Measurements from ENCODE around the gene CCDC88C. TPM values are rescaled to one million over a fixed set of nuclear protein-coding genes. Genes with fewer than 3 reads are reported as not detected.
"Not testable (repeated sequence)": the region's sequence is repeated elsewhere in the genome, so short reads cannot be mapped to it uniquely, and the experiment has no call there.

Gene CCDC88C
- total and polyA plus RNA-seq, 2 donors = 25.6 to 47.4 TPM

GRCh38 chr14:91228112-91229004 is 189.3 kb downstream of the CCDC88C start:
- Histone ChIP-seq H3K27ac (ENCODE audit: low read depth in 1 of 2, low read length in 1 of 2) (peak overlapping the region in 1 of 2 donors; percentile 12), H3K4me3 (ENCODE audit: low read length in 2 of 2) (no peak overlapping the region), H3K9me3 (ENCODE audit: control insufficient read depth in 2 of 2, insufficient read depth in 1 of 2, low read length in 1 of 2) (no peaks in the 10 kb centered on the region), H3K36me3 (ENCODE audit: control insufficient read depth in 2 of 2, insufficient read depth in 2 of 2, low read length in 1 of 2) (peaks cover 4 to 7% of the 10 kb centered on the region in 2 donors), H3K27me3 (ENCODE audit: control insufficient read depth in 2 of 2, insufficient read depth in 1 of 2, low read length in 1 of 2) (no peaks in the 10 kb centered on the region), H3K4me1 (ENCODE audit: control insufficient read depth in 2 of 2, insufficient read depth in 2 of 2, low read length in 2 of 2) (peaks cover 31 to 54% of the 10 kb centered on the region in 2 donors)
- DNase-seq (ENCODE audit: low read depth in 6 of 9, low spot score in 9 of 9) = peak in 1 of 9 donors; percentile 32
- 90% methylated on average over 14 of the region's 14 CpGs for WGBS

- 77% methylated on average over 7 of the region's 7 CpGs for WGBS
- no peak for DNase-seq (ENCODE audit: low read depth in 6 of 9, low spot score in 9 of 9)
- Histone ChIP-seq H3K36me3 (ENCODE audit: control insufficient read depth in 2 of 2, insufficient read depth in 2 of 2, low read length in 1 of 2) (peaks cover 4 to 7% of the 10 kb centered on the region in 2 donors), H3K9me3 (ENCODE audit: control insufficient read depth in 2 of 2, insufficient read depth in 1 of 2, low read length in 1 of 2) (no peaks in the 10 kb centered on the region), H3K27me3 (ENCODE audit: control insufficient read depth in 2 of 2, insufficient read depth in 1 of 2, low read length in 1 of 2) (no peaks in the 10 kb centered on the region), H3K4me1 (ENCODE audit: control insufficient read depth in 2 of 2, insufficient read depth in 2 of 2, low read length in 2 of 2) (peaks cover 31 to 53% of the 10 kb centered on the region in 2 donors), H3K27ac (ENCODE audit: low read depth in 1 of 2, low read length in 1 of 2) (peak overlapping the region in 1 of 2 donors; percentile 11), H3K4me3 (ENCODE audit: low read length in 2 of 2) (no peak overlapping the region)
These were observed 190.4 kb downstream of the CCDC88C start for GRCh38 chr14:91227183-91227628.

GRCh38 chr14:91226360-91226759 is 191.3 kb downstream of the CCDC88C start:
- not testable (repeated sequence) for H3K27ac ChIP-seq (ENCODE audit: low read depth in 1 of 2, low read length in 1 of 2); H3K27me3 ChIP-seq (ENCODE audit: control insufficient read depth in 2 of 2, insufficient read depth in 1 of 2, low read length in 1 of 2); H3K4me3 ChIP-seq (ENCODE audit: low read length in 2 of 2); H3K9me3 ChIP-seq (ENCODE audit: control insufficient read depth in 2 of 2, insufficient read depth in 1 of 2, low read length in 1 of 2); DNase-seq (ENCODE audit: low read depth in 6 of 9, low spot score in 9 of 9); H3K36me3 ChIP-seq (ENCODE audit: control insufficient read depth in 2 of 2, insufficient read depth in 2 of 2, low read length in 1 of 2)
- peaks cover 31 to 44% of the 10 kb centered on the region in 2 donors for H3K4me1 ChIP-seq (ENCODE audit: control insufficient read depth in 2 of 2, insufficient read depth in 2 of 2, low read length in 2 of 2)
- WGBS = 91% methylated on average over 4 of the region's 4 CpGs

GRCh38 chr14:91225025-91225424 is 192.6 kb downstream of the CCDC88C start:
- DNase-seq (ENCODE audit: low read depth in 6 of 9, low spot score in 9 of 9) = no peak
- peaks cover 22 to 36% of the 10 kb centered on the region in 2 donors for H3K4me1 ChIP-seq (ENCODE audit: control insufficient read depth in 2 of 2, insufficient read depth in 2 of 2, low read length in 2 of 2)
- H3K36me3 ChIP-seq (ENCODE audit: control insufficient read depth in 2 of 2, insufficient read depth in 2 of 2, low read length in 1 of 2) = peaks cover 4 to 15% of the 10 kb centered on the region in 2 donors
- H3K9me3 ChIP-seq (ENCODE audit: control insufficient read depth in 2 of 2, insufficient read depth in 1 of 2, low read length in 1 of 2) = no peaks in the 10 kb centered on the region
- H3K4me3 ChIP-seq (ENCODE audit: low read length in 2 of 2) = no peak overlapping the region
- no peak overlapping the region for H3K27ac ChIP-seq (ENCODE audit: low read depth in 1 of 2, low read length in 1 of 2)
- H3K27me3 ChIP-seq (ENCODE audit: control insufficient read depth in 2 of 2, insufficient read depth in 1 of 2, low read length in 1 of 2) = no peaks in the 10 kb centered on the region
- WGBS = 98% methylated on average over 7 of the region's 7 CpGs

- no peak overlapping the region for H3K27ac ChIP-seq (ENCODE audit: low read depth in 1 of 2, low read length in 1 of 2)
- H3K27me3 ChIP-seq (ENCODE audit: control insufficient read depth in 2 of 2, insufficient read depth in 1 of 2, low read length in 1 of 2) = no peaks in the 10 kb centered on the region
- no peaks in the 10 kb centered on the region for H3K9me3 ChIP-seq (ENCODE audit: control insufficient read depth in 2 of 2, insufficient read depth in 1 of 2, low read length in 1 of 2)
- peaks cover 4 to 18% of the 10 kb centered on the region in 2 donors for H3K4me1 ChIP-seq (ENCODE audit: control insufficient read depth in 2 of 2, insufficient read depth in 2 of 2, low read length in 2 of 2)
- no peak overlapping the region for H3K4me3 ChIP-seq (ENCODE audit: low read length in 2 of 2)
- WGBS = 100% methylated on average over 1 of the region's 1 CpG
- peaks cover 4 to 16% of the 10 kb centered on the region in 2 donors for H3K36me3 ChIP-seq (ENCODE audit: control insufficient read depth in 2 of 2, insufficient read depth in 2 of 2, low read length in 1 of 2)
- DNase-seq (ENCODE audit: low read depth in 6 of 9, low spot score in 9 of 9) = no peak
These were observed 194.4 kb downstream of the CCDC88C start for GRCh38 chr14:91223028-91223783.

Other genes with a start within 250 kb of the CCDC88C start
- 1.4 TPM for gene GPR68, start 173.1 kb downstream of the CCDC88C start, total RNA-seq
- 3.6 TPM for gene GPR68, start 173.1 kb downstream of the CCDC88C start, polyA plus RNA-seq
- gene PPP4R3A, start 92.5 kb upstream of the CCDC88C start, total RNA-seq = 91.9 TPM
- gene PPP4R3A, start 92.5 kb upstream of the CCDC88C start, polyA plus RNA-seq = 111 TPM